Cardiac muscle cell (in vitro differentiated cells and primary cell): ENCODE results near the gene HNRNPA3. TPM values are rescaled to one million over a fixed set of nuclear protein-coding genes. Genes with fewer than 3 reads are reported as not detected.
"Not testable (repeated sequence)": the region's sequence is repeated elsewhere in the genome, so short reads cannot be mapped to it uniquely, and the experiment has no call there.

Experiments
- DNase-seq, 2 donors: peaks; one replicate each; pipeline versions ENCODE4 v3.0.0 to v3.0.0-alpha.2; 2010 to 2017; ENCODE audit warnings: low read depth in 1 of 2, low spot score in 1 of 2
- H3K27ac ChIP-seq: fragments of 200-600 bp; sonication (generic); 2 replicates; pipeline ENCODE4 v1.5.1; 2016
- H3K27me3 ChIP-seq: fragments of 200-600 bp; sonication (generic); 2 replicates; pipeline ENCODE4 v1.6.0; 2016; ENCODE audit warnings: control low read depth
- H3K36me3 ChIP-seq: fragments of 200-600 bp; sonication (generic); 2 replicates; pipeline ENCODE4 v1.5.1; 2016; ENCODE audit warnings: control low read depth
- H3K4me1 ChIP-seq: fragments of 200-600 bp; sonication (generic); 2 replicates; pipeline ENCODE4 v1.8.1; 2017; ENCODE audit warnings: low read depth, mild to moderate bottlenecking, mixed run types
- H3K4me3 ChIP-seq: fragments of 200-600 bp; sonication (generic); 2 replicates; pipeline ENCODE4 v1.5.1; 2016; ENCODE audit warnings: mild to moderate bottlenecking
- H3K9me3 ChIP-seq: fragments of 200-600 bp; sonication (generic); 2 replicates; pipeline ENCODE4 v1.5.1; 2017; ENCODE audit warnings: low read depth, mild to moderate bottlenecking, control low read depth
- polyA plus RNA-seq: library from polyadenylated mRNA; unstranded; fragments of >200 nt; fragmentation: Nextera tagmentation; extraction: Ambion mirVana; gene quantifications from 2 replicates; pipeline ENCODE4 v1.2.1, GENCODE V29; 2016
- total RNA-seq: library from RNA; depleted of rRNA; stranded (reverse); fragments of >200 nt; gene quantifications from 2 replicates; pipeline ENCODE4 v1.2.3, GENCODE V29; 2016
- TF ChIP-seq, protein P1 (sequence below): IDR thresholded peaks from 2 replicates; pipeline ENCODE4 v1.5.1; 2012; ENCODE audit warnings: low read depth, mild to moderate bottlenecking, low read length

HNRNPA3 gene
- total and polyA plus RNA-seq, 2 experiments from 2014 or later, result 78.6 to 81.7 TPM

DNA sequence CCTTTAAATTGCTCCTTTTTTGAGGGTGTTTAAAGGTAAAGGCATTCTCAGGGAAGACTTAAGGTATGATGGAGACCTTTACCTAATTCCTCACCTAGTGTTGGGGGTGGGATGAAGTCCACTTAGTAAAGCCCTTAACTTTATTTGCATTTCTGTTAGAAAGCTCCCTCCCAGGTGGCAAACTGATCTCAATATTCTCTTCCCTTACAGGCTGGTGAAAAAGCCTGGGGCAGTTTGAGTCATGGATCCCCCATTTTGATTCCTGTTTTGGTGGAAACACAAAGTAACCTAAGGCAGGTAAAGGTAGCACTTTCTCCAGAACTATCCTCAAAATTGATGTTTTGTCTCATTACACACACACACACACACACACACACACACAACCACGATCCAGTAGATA, 33.8 kb upstream of the HNRNPA3 start:
- Histone ChIP-seq H3K27me3 (no peaks in the 10 kb centered on the region), H3K36me3 (no peaks in the 10 kb centered on the region), H3K9me3 (no peaks in the 10 kb centered on the region), H3K4me1 (no peaks in the 10 kb centered on the region), H3K4me3 (no peak overlapping the region), H3K27ac (no peak overlapping the region)
- TF ChIP-seq, protein P1, sequence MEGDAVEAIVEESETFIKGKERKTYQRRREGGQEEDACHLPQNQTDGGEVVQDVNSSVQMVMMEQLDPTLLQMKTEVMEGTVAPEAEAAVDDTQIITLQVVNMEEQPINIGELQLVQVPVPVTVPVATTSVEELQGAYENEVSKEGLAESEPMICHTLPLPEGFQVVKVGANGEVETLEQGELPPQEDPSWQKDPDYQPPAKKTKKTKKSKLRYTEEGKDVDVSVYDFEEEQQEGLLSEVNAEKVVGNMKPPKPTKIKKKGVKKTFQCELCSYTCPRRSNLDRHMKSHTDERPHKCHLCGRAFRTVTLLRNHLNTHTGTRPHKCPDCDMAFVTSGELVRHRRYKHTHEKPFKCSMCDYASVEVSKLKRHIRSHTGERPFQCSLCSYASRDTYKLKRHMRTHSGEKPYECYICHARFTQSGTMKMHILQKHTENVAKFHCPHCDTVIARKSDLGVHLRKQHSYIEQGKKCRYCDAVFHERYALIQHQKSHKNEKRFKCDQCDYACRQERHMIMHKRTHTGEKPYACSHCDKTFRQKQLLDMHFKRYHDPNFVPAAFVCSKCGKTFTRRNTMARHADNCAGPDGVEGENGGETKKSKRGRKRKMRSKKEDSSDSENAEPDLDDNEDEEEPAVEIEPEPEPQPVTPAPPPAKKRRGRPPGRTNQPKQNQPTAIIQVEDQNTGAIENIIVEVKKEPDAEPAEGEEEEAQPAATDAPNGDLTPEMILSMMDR, result no peak
- DNase-seq, result no peak

DNA sequence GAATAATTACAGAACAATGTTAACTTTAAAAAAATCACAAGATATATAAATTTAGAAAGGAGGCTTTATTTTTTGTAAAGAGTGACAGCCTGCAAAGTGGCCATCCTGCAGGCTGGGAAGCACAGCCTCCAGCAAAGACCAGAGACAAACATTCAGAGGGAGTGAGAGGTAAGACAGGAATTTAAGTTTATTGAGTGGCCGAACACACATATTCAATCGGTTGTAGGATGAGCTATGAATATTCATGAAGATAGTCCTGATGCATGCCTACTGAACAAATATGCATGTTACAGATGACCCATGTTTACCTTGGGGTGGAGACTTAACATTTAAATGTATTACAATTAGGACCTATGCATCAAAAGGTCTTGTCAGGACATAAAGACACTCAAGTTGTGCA, 33.4 kb upstream of the HNRNPA3 start:
- H3K4me3 ChIP-seq, result no peak overlapping the region
- TF ChIP-seq, protein P1, result no peak
- H3K27ac ChIP-seq, result no peak overlapping the region
- no peaks in the 10 kb centered on the region for H3K4me1 ChIP-seq
- H3K9me3 ChIP-seq, result no peaks in the 10 kb centered on the region
- H3K36me3 ChIP-seq, result no peaks in the 10 kb centered on the region
- no peak for DNase-seq
- no peaks in the 10 kb centered on the region for H3K27me3 ChIP-seq

DNA sequence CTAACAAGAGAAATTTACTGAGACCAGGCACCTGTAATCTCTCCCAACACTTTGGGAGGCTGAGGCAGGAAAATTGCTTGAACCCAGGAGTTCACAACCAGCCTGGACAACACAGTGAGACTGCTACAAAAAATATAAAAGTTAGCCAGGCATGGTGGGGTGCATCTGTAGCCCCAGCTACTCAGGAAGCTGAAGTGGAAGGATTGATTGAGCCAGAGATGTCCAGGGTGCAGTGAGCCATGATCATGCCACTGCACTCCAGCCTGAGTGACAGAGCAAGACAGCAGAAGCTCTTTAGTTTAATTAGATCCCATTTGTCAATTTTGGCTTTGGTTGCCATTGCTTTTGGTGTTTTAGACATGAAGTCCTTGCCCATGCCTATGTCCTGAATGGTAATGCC, 32.9 kb upstream of the HNRNPA3 start:
- not testable (repeated sequence) for H3K27me3 ChIP-seq, H3K36me3 ChIP-seq

DNA sequence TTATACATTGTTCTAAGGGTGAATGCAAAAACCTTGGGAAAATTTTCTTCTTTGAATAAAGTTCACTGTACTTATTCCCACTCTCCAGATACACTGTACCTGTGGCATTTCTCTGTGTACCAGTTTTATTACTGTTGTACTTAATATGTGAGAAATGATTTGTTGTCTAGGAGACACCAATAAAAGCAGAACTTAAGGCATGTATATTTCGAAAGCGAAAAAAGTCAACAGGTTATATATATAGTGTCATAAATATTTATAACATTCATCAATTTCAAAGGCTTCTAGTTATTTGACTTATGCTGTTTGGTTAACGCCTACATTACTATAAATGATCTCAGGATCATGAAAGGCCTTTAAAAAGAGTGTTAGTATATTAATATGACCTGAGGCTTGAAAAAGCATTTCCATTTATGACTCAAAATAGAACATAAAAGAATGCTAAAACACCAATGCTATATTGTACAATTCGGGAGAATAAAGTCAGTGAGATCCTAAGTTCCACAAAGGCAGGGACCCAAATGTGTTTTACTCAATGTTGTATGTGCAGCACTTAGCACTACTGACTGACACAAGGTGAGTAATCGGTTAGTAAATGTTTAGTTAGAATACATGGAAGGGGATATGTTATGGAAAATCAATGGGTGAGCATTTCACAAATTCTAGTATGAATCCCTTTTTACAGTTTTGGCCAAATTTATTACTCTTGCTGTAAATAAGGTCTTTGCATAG, 32.2 kb upstream of the HNRNPA3 start:
- Histone ChIP-seq H3K9me3 (no peaks in the 10 kb centered on the region), H3K27me3 (no peaks in the 10 kb centered on the region), H3K4me3 (no peak overlapping the region), H3K4me1 (no peaks in the 10 kb centered on the region), H3K36me3 (no peaks in the 10 kb centered on the region), H3K27ac (no peak overlapping the region)
- TF ChIP-seq, protein P1, result no peak
- no peak for DNase-seq

More for the DNA sequence above, 32.9 kb upstream of the HNRNPA3 start:
- not testable (repeated sequence) for H3K27ac ChIP-seq, DNase-seq, H3K4me1 ChIP-seq, H3K4me3 ChIP-seq, H3K9me3 ChIP-seq

DNA sequence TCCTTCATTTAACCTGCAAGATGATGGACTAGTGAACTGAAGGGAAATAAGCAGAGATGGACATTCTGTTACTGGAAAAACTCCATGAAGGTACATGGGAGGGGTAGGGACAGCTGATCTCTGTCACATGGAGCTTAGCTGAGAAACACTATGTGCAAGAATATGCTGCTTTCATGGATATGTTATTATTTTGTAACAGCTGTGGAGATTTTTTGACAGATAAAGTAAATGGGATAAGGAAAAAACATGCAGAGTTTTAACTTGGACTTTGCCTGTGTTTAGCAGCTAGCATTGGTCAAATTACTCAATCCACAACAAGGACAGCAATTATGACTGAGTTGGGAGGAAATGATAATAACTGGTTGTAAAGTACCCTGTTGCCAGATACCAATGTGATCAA, 28.7 kb upstream of the HNRNPA3 start:
- no peaks in the 10 kb centered on the region for H3K27me3 ChIP-seq
- no peak overlapping the region for H3K4me3 ChIP-seq
- H3K27ac ChIP-seq, result no peak overlapping the region
- peaks cover 10% of the 10 kb centered on the region for H3K4me1 ChIP-seq
- no peaks in the 10 kb centered on the region for H3K36me3 ChIP-seq
- H3K9me3 ChIP-seq, result no peaks in the 10 kb centered on the region
- DNase-seq, result no peak
- TF ChIP-seq, protein P1, result no peak

DNA sequence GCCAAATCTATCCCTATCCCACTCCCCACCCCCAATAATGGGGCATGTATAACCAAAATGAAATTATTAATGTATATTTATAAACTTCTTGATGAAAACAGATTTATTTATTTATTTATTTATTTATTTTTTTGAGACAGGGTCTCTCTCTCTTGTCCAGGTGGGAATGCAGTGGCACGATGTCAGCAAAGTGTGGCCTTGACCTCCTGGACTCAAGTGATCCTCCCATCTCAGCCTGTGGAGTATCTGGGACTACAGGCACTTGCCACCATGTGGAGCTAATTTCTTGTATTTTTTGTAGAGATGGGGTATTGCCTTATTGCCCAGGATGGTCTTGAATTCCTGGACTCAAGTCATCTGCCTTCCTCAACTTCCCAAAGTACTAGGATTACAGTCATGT, 28.0 kb upstream of the HNRNPA3 start:
- TF ChIP-seq, protein P1, result no peak
- Histone ChIP-seq H3K27me3 (no peaks in the 10 kb centered on the region), H3K4me3 (no peak overlapping the region), H3K36me3 (no peaks in the 10 kb centered on the region), H3K4me1 (peaks cover 10% of the 10 kb centered on the region), H3K9me3 (no peaks in the 10 kb centered on the region), H3K27ac (no peak overlapping the region)
- DNase-seq, result no peak

DNA sequence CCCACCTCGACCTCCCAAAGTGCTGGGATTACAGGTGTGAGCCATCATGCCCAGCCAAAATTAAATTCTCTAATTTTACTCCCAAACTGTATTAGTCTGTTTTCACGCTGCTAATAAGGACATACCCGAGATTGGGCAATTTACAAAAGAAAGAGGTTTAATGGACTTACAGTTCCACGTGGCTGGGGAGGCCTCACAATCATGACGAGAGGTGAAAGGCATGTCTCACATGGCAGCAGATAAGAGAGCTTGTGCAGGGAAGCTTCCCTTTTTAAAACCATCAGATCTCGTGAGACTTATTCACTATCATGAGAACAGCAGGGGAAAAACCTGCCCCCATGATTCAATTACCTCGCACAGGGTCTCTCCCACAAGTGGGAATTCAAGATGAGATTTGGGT, 26.6 kb upstream of the HNRNPA3 start:
- not testable (repeated sequence) for DNase-seq, H3K9me3 ChIP-seq, H3K4me3 ChIP-seq, H3K36me3 ChIP-seq, H3K27ac ChIP-seq, H3K27me3 ChIP-seq
- peaks cover 10% of the 10 kb centered on the region for H3K4me1 ChIP-seq
